ENCODE measurements around the gene TCEAL9.

The TCEAL9 gene

DNA sequence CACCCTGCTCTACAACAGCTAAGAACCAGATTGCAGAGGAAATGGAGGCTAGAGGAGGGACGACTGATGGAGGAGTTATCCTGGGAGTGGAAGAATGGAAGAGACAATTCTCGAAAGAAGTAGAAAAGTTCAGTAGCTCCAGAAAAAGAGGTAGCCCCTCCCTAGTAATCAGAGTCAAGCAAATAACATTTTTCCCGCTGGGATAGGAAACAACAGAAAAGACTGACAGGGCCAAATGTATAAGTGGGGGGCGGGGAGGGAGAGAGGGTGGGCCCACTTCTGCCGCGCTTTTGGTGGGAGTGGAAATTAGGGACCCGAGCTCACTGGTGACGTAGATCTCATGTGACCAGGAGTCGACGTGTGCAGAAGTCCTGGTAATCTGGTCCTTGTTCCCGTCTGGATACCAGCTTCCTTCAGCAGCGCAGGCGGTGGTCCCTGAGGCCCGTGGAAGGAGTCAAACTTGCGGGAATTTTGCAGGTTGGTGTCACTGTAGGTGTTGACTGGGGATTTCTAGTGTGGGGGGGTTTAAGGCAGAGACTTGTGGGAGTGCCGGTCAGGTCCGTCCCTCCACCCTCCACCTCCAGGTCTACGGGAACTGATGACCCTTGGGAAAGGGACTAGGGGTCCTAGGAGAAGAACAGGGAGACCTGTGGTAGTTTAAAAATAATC lies at the start of gene TCEAL9 (continued):
- TF ChIP-seq, protein P1, sequence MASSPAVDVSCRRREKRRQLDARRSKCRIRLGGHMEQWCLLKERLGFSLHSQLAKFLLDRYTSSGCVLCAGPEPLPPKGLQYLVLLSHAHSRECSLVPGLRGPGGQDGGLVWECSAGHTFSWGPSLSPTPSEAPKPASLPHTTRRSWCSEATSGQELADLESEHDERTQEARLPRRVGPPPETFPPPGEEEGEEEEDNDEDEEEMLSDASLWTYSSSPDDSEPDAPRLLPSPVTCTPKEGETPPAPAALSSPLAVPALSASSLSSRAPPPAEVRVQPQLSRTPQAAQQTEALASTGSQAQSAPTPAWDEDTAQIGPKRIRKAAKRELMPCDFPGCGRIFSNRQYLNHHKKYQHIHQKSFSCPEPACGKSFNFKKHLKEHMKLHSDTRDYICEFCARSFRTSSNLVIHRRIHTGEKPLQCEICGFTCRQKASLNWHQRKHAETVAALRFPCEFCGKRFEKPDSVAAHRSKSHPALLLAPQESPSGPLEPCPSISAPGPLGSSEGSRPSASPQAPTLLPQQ (tag by site-specific recombination; IDR thresholded peaks at IDR 0.05) = peak; percentile 100
- peak; percentile 62 for TF ChIP-seq ZNF133 (tag by site-specific recombination; IDR thresholded peaks at IDR 0.05)
- TF ChIP-seq ZFP69B (tag by site-specific recombination; IDR thresholded peaks at IDR 0.05) = peak; percentile 99
- TF ChIP-seq ZNF561 (tag by site-specific recombination; IDR thresholded peaks at IDR 0.05; ENCODE audit: borderline replicate concordance) = peak; percentile 56; the same call in 1 of the 2 replicates
- TF ChIP-seq, protein P2, sequence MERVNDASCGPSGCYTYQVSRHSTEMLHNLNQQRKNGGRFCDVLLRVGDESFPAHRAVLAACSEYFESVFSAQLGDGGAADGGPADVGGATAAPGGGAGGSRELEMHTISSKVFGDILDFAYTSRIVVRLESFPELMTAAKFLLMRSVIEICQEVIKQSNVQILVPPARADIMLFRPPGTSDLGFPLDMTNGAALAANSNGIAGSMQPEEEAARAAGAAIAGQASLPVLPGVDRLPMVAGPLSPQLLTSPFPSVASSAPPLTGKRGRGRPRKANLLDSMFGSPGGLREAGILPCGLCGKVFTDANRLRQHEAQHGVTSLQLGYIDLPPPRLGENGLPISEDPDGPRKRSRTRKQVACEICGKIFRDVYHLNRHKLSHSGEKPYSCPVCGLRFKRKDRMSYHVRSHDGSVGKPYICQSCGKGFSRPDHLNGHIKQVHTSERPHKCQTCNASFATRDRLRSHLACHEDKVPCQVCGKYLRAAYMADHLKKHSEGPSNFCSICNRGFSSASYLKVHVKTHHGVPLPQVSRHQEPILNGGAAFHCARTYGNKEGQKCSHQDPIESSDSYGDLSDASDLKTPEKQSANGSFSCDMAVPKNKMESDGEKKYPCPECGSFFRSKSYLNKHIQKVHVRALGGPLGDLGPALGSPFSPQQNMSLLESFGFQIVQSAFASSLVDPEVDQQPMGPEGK (tag by site-specific recombination; IDR thresholded peaks at IDR 0.05) = peak; percentile 89
- peak; percentile 48 for TF ChIP-seq EGR2 (tag by site-specific recombination; IDR thresholded peaks at IDR 0.05; ENCODE audit: low read depth)
- peak; percentile 37 for TF ChIP-seq ZXDB (tag by site-specific recombination; IDR thresholded peaks at IDR 0.05)
- peak; percentile 48; the same call in 1 of the 2 replicates for TF ChIP-seq KLF8 (tag by site-specific recombination; IDR thresholded peaks at IDR 0.05)
- no peak for TF ChIP-seq ZFP41 (tag by site-specific recombination; IDR thresholded peaks at IDR 0.05; ENCODE audit: borderline replicate concordance)
- TF ChIP-seq, protein P3, sequence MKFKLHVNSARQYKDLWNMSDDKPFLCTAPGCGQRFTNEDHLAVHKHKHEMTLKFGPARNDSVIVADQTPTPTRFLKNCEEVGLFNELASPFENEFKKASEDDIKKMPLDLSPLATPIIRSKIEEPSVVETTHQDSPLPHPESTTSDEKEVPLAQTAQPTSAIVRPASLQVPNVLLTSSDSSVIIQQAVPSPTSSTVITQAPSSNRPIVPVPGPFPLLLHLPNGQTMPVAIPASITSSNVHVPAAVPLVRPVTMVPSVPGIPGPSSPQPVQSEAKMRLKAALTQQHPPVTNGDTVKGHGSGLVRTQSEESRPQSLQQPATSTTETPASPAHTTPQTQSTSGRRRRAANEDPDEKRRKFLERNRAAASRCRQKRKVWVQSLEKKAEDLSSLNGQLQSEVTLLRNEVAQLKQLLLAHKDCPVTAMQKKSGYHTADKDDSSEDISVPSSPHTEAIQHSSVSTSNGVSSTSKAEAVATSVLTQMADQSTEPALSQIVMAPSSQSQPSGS (tag by site-specific recombination; IDR thresholded peaks at IDR 0.05; ENCODE audit: low read depth) = peak; percentile 57; the same call in 1 of the 2 replicates
- TF ChIP-seq, protein P4, sequence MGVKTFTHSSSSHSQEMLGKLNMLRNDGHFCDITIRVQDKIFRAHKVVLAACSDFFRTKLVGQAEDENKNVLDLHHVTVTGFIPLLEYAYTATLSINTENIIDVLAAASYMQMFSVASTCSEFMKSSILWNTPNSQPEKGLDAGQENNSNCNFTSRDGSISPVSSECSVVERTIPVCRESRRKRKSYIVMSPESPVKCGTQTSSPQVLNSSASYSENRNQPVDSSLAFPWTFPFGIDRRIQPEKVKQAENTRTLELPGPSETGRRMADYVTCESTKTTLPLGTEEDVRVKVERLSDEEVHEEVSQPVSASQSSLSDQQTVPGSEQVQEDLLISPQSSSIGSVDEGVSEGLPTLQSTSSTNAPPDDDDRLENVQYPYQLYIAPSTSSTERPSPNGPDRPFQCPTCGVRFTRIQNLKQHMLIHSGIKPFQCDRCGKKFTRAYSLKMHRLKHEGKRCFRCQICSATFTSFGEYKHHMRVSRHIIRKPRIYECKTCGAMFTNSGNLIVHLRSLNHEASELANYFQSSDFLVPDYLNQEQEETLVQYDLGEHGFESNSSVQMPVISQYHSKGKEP (tag by site-specific recombination; IDR thresholded peaks at IDR 0.05) = no peak
- no peak for TF ChIP-seq ZNF677 (tag by site-specific recombination; IDR thresholded peaks at IDR 0.05)
- no peak for TF ChIP-seq ZNF529 (tag by site-specific recombination; IDR thresholded peaks at IDR 0.05; ENCODE audit: insufficient replicate concordance)
- TF ChIP-seq TRIM28 (IDR thresholded peaks at IDR 0.05; ENCODE audit: borderline replicate concordance, low read length) = no peak
- TF ChIP-seq GLIS1 (tag by site-specific recombination; IDR thresholded peaks at IDR 0.05) = 0 out of 2 replicates have a peak, but pooled peaks have one; percentile 5
- peak; percentile 69; the same call in 1 of the 2 replicates for TF ChIP-seq ZNF76 (tag by site-specific recombination; IDR thresholded peaks at IDR 0.05; ENCODE audit: borderline replicate concordance, low read depth)
- TF ChIP-seq ZBTB21 (tag by site-specific recombination; IDR thresholded peaks at IDR 0.05) = peak; percentile 35; the same call in 1 of the 2 replicates

DNA sequence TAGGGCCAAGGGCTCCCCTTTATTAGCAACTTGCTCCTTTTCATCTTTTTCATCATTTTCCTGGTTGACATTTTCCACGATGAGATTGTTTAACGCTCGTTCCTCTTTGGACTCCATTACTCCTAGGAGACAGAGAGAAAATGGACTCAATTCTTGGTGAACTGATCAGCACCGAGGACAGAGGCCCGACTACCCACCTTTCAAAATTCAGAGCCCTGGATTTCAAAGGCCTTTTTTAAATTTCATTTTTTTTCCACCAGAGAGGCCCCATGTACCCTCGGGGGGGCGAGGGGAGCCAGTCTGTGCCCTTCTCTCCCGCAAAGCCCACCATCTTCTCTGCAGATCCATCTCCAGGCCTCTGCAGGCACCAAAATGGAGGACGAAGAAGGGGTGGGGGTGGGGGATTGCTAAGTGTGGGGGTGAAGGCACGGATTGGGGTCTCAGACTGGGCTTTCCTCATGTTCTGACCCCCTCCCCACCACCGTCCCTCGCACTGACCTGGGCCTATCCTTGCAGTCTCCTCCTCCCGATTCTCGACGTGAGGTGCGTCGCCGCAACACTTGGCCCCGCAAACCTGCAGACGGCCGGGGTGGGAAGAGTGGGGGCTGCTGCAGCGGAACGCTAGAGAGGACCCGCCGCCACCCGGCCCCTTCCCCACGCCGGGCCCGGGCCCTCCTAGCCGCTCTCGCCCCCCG lies 46.3 kb upstream of the TCEAL9 start:
- Histone ChIP-seq H3K4me3 (ENCODE audit: low read depth, low read length) (peak overlapping the region; percentile 55), H3K36me3 (ENCODE audit: control insufficient read depth in 2 of 2, insufficient read depth in 1 of 2, low read length in 2 of 2) (no peaks in the 10 kb centered on the region), H3K27ac (ENCODE audit: extremely low read depth, low read depth, low read length) (no peak overlapping the region; the same call in 1 of the 2 replicates), H3K9me3 (ENCODE audit: control insufficient read depth, insufficient read depth, low read depth, low read length) (no peaks in the 10 kb centered on the region), H3K4me1 (ENCODE audit: control insufficient read depth, insufficient read depth, low read length) (no peaks in the 10 kb centered on the region)
- ChIA-PET POLR2A (interaction anchor here (0.6 kb wide), 1 partner anchor 56 kb away, joined by 3 read pairs; no protein-coding TSS in a partner anchor), CTCF (no interaction called here)
- TF ChIP-seq, protein P5, sequence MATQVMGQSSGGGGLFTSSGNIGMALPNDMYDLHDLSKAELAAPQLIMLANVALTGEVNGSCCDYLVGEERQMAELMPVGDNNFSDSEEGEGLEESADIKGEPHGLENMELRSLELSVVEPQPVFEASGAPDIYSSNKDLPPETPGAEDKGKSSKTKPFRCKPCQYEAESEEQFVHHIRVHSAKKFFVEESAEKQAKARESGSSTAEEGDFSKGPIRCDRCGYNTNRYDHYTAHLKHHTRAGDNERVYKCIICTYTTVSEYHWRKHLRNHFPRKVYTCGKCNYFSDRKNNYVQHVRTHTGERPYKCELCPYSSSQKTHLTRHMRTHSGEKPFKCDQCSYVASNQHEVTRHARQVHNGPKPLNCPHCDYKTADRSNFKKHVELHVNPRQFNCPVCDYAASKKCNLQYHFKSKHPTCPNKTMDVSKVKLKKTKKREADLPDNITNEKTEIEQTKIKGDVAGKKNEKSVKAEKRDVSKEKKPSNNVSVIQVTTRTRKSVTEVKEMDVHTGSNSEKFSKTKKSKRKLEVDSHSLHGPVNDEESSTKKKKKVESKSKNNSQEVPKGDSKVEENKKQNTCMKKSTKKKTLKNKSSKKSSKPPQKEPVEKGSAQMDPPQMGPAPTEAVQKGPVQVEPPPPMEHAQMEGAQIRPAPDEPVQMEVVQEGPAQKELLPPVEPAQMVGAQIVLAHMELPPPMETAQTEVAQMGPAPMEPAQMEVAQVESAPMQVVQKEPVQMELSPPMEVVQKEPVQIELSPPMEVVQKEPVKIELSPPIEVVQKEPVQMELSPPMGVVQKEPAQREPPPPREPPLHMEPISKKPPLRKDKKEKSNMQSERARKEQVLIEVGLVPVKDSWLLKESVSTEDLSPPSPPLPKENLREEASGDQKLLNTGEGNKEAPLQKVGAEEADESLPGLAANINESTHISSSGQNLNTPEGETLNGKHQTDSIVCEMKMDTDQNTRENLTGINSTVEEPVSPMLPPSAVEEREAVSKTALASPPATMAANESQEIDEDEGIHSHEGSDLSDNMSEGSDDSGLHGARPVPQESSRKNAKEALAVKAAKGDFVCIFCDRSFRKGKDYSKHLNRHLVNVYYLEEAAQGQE (tag by site-specific recombination; IDR thresholded peaks at IDR 0.05) = peak; percentile 89
- no peak for TF ChIP-seq ZNF341 (tag by site-specific recombination; IDR thresholded peaks at IDR 0.05; ENCODE audit: low read depth)
